Measurements from ENCODE around the gene PLPP3.

The PLPP3 gene

DNA sequence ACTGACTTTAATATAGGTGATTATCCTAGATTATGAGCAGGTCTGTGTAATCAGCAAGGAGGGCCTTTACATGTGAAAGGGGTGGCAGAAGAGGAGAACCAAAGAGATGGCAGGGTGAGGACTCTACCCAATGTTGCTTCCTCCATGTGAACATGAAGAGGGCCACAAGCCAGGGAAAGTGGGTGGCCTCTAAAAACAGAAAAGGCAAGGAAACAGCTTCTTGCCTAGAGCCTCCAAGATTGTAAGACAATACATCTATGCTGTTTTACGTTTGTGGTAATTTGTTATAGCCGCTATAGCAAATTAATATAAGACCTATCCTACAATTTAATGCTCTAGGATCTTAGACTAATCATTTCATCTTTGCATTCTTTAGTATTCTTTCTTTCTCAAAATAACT is 85.5 kb downstream of the PLPP3 start:
- DNase-seq: no peak

DNA sequence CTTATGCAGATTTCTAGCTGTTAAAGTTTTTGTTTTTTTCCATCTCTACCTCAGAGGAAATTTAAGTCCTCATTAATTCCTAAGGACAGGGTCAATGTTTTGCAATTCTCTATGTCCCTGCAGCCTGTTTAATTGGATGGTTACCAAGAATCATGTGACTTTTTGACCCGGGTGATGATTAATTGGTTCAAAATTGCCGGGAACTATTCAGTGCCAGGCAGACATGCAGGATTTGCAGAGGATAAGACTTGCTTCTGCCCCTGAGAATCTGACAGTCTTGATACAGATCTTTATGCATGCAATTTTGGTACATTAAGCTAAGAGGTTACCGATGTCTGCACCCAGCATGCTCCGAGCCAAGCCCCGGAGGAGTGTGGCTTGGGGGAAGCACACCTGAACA is 87.9 kb downstream of the PLPP3 start:
- no peak for DNase-seq

DNA sequence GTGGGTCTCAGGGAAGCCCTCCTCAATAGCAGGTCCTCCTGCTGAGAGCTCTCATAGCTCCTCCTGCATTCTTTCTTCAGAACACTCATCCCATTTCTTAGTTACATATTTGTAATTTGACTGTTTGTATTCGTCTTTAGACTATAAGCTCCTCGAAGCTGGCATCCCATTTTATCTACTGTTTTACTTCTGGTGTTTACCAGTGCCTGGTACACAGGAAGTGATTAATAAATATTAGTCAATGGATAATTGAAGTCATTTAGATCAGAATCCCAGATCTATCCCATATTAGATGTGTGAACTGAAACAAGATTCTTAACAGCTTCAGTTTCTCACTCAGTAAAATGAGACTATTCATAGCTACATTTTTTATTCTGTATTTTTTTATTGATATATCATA is 88.7 kb downstream of the PLPP3 start:
- no peak for DNase-seq

DNA sequence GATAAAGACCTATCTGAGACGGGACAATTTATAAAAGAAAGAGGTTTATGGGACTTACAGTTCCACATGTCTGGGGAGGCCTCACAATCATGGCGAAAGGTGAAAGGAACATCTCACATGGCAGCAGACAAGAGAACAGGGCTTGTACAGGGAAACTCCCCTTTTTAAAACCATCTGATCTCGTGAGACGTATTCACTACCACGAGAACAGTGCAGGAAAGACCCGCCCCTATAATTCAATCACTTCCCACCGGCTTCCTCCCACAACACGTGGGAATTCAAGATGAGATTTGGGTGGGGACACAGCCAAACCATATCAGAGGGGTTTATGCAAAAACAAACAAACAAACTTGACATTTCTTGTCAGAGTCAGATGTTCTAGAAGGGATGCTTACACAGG is 89.7 kb downstream of the PLPP3 start:
- DNase-seq: no peak

DNA sequence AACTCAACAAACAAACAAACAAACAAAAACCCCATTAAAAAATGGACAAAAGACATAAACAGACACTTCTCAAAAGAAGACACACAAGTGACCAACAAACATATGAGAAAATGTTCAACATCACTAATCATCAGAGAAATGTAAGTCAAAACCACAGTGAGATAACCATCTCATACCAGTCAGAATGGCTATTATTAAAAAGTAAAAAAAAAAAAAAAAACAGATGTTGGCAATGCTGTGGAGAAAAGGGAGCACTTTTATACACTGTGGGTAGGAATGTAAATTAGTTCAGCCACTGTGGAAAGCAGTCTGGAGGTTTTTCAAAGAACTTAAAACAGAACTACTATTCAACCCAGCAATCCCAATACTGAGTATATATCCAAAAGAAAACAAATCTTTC is 94.7 kb downstream of the PLPP3 start:
- no peak for DNase-seq

DNA sequence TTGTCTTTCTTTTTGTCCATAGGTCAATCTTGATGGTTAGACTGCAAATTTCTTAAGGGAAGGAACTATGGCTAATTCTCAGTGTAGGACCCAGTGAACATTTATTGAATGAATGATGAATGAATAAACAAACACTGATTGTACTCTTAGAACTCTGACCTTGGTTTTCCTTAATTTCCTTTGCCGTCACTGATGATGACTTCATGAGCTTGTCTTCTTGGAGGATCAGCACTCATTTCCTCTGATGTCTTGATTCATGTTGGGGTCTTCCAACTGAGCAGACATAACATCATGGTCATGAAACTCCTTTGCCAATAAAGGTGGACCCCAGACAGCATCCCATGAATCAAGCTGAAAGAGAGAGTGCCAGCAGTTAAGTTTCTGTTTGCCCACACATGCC is 96.3 kb downstream of the PLPP3 start:
- DNase-seq: no peak

DNA sequence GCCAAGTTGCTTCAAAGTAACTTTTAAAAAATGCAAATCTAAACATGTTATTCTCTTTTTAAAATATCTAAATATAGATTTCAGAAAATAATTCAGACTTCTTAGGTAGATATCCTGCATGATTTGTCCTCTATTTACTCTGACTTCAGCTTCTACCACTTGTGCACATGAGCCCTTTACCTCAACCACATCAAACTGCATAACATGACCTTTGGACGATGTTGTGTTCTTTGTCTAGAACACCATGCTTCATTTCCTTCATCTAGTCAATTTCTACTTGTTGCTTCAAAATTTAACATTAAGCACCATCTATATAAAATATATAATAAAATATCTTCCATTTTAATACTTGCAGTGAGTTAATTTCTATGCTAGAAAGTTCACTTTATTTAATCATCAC is 96.9 kb downstream of the PLPP3 start:
- DNase-seq: no peak

DNA sequence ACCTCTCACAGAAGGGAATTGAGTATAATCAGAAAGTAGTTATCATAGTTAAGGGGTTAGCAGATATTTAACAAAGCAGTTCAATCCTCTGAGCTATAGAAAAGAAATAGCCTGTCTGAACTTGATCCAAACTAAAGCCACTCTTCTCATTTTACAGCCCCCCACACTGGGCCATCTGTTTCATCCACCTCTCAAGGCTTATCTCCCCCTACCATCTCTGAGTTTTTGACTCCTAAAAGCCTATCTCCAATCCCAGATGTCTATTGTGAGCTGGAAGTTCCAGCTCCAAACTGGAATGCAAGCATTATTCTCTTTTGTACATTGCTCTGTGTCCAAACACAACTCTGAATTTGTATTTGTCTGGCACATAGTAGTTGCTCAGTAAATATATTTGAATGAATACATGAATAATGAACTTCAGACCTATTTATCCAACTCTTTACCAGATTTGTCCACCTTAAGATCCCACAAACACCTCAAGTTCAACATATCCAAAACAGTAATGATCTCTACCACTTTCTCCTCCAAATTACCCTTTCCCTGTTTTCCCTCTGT is 98.1 kb downstream of the PLPP3 start:
- no peak for DNase-seq

DNA sequence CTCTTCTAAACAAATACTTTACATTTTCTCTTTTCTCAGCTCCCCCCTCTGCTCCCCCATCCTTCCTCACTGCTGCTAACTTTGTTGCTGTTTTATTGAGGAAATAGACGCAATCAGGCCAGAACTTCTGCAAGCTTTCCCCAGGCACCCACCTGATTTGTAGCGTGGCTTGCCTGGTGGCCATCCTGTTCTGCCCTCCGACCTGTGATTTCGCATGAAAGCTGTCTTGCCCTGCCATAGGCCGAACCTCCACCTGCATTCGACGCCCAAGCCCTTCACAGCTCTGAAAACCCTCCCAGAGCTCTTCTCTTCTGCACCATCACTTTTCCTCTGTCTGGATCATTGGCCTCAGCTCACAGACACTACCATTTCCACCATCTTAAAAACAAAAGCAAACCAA is 100.6 kb downstream of the PLPP3 start:
- DNase-seq: no peak

DNA sequence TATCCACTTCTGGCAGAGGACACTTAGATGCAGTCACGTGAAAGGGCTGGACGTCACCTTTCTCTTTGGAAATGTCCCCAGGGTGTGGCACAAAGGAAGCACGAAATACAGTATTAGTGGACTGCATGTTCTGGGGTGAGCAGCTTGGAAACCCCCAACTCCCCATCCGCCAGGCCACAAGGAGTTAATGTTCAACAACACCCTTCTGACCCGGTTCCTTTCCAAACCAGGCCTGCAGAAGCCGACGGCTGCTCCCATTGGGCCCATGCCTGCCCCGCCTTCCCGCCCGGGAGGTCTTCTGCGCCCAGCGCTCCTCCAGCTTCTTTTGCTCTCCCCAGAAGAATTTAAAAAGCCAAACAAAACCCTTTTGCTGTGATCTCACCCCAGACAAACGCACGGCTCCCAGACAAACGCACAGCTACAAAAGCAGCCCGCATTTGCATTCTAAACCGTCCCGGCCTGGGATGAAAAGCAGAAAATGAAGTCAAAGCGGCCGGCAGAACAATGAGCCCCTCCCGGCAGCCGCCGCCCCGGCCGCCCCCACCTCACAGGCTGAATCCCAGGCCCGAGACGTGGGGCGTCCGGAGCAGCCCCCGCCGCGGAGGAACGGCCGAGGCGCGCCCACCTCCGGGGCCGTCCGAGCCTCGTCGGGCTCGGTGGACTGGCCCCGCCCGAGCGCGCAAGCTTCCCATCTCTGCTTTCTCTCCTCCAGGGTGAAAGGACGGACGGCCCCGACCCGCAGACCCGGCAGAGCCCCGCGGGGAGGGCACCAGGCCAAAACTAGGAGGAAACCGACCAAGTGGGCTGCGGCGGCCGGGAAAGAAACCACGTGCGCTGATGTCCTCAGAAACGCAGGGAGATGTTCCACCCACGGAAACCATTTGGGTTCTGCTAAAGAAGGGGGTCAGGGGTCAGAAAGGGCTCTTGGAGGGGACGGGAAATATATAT is 101.9 kb downstream of the PLPP3 start:
- no peak for DNase-seq

DNA sequence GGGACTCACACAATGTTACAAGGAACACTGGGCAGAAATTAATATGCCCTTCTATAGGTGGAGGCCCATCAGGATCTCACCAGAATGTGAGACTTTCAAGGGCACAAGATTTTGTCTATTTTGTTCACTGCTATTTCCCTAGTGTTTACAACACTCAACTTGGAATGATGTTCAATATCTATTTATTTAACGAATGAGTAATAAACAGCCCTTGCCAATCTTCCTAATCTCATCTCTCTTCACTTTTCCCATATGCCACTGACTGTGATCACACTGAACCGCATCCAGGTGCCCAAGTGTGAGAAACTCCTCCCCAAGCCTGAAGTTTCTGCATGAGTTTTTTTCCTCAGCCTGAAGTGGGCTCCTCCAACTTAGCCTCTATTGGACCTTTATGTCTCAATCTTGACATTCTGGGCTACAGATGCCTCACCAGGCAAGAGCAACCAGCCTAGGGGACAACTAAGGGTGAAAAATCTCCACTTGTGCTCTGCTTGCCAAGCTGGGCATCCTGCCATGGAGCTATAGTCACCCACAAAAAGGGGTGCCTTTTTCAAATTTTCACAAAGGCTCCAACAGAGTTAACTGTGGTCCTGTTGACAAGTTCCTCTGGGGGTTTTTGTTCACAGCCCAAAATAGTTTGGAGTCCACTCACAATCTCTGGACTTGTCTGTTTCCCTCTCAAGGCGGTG is 105.6 kb downstream of the PLPP3 start:
- DNase-seq: no peak

DNA sequence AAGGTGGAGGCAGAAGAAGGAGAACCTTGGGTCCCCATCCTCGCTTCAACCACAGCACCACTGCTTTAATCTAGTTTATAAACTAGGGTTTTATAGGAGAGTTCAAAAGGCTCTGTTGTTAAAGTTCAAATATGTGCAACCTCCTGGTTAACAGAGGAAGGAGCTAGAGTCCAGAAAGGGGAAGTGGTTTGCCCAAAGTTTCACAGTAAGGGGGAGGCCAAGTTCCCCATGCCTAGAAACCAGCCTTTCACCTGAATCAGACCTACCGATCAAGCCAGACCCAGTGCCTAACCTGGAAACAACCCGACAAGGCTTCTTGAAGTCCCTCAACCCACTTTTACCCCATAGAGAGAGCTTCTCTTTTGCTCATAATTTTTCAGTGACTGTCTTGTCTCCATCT is 106.5 kb downstream of the PLPP3 start:
- DNase-seq: no peak

DNA sequence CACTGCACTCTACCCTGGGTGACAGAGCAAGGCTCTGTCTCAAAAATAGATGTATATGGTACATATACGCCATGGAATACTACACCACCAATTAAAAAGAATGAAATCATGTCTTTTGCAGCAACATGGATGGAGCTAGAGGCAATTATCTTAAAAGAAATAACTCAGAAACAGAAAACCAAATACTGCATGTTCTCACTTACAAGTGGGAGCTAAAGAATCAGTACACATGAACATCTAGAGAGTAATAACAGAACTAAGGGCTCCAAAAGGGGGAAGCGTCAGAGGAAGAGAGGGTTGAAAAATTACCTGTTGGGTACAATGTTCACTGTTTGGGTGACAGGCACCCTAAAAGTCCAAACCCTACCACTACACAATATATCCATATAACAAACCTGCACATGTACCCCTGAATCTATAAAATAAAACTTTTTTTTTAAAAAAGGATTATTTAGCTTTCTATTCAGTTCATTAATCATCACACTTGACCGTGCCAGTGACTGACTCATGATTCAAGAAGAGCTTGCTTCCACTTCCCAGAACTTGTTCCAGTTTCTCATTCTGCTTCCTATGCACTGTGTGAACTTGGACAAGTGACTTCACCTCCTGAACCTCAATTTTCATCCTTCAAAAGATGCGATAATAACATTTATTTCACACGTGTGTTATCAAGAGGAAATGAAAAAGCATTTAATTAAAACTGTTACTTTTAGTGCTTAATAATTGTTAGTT is 109.6 kb downstream of the PLPP3 start:
- DNase-seq: no peak

DNA sequence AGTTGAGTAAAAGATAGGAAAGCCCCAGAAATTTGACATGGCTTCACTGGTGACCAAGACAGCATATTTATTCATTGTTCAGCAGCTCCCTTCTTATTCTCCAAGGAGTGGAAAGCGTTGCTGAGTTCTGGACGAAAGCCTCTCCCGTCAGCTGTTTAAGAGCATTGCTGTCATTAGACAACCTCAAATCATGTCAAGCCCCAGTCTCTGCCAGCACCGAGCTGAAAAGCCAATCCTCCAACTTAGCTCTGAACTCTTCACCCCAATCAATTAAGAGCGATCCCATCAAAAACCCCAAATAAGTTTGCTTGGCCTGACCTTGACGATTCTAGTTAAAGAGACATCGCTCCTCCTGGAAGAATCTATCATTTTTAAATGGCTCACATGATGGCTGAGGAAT is 110.8 kb downstream of the PLPP3 start:
- no peak for DNase-seq

DNA sequence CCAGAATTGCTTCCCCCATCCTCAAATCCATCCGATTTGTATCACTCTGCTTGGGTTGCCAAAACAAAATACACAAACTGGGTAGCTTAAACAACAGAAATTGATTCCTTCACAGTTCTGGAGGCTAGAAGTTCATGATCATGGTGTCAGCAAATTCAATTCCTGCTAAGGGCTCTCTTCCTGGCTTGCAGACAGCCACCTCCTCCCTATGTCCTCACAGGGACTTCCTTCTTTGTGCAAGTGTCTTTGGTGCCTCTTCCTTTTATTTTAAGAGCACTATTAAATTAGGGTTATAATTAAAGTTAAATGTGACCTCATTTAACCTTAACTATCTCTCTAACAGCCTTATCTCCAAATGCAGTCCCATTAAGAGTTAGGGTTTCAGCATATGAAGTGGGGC is 112.8 kb downstream of the PLPP3 start:
- DNase-seq: no peak

DNA sequence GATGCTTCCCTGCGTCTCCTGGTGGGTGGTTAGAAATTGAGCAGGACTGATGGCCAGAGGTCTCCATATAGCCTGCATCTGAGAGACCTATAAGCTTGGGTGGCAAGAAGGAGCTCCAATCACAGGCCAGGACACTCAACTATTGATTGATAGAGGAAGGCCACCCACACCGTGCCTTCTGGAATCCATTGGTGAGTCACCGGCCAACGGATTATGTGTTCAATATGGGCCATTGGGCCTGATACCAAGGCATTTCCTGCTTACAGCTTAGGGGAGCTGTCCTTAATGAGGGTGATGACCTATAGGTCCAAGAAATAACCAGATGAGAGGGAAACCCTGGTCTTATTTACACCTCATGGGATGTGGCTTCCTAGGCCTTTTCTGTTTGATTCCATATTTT is 115.1 kb downstream of the PLPP3 start:
- no peak for DNase-seq

DNA sequence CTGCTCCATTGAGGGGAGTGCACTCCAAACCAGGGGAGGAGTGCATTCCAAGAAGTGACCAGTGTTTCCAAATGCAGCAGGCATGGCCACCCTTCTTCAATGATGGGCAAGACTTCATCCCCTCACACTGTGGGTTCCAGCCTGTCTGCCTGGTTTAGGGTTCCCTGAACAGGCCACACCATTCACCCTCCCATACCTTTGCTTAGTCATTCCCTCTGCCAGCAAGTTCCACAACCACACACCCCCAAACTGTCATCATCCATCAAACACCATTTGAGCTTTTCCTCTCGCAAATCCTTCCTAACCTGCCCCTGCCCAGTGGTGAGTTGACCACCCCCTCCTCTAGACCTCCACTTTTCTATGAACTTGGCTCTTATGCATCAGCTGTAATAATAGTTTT is 116.0 kb downstream of the PLPP3 start:
- DNase-seq: no peak

DNA sequence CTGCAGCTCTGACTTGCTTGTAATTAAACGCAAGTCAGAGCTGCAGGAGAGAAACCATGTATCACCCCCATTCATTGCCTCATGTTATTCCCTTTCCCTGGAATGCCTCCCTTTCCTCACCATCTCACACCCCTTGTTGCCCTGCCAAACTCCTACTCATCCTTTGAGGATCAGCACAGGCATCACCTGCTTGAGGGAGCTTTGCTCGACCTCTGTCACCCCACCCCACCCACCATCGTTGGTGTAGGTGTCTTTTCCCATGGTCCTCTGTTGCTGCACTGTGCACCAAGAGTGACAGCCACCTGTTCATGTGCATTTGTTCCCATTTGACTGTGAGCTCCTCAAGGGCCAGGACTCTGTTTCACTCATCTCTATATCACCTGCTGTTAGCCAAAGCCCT is 117.2 kb downstream of the PLPP3 start:
- no peak for DNase-seq

DNA sequence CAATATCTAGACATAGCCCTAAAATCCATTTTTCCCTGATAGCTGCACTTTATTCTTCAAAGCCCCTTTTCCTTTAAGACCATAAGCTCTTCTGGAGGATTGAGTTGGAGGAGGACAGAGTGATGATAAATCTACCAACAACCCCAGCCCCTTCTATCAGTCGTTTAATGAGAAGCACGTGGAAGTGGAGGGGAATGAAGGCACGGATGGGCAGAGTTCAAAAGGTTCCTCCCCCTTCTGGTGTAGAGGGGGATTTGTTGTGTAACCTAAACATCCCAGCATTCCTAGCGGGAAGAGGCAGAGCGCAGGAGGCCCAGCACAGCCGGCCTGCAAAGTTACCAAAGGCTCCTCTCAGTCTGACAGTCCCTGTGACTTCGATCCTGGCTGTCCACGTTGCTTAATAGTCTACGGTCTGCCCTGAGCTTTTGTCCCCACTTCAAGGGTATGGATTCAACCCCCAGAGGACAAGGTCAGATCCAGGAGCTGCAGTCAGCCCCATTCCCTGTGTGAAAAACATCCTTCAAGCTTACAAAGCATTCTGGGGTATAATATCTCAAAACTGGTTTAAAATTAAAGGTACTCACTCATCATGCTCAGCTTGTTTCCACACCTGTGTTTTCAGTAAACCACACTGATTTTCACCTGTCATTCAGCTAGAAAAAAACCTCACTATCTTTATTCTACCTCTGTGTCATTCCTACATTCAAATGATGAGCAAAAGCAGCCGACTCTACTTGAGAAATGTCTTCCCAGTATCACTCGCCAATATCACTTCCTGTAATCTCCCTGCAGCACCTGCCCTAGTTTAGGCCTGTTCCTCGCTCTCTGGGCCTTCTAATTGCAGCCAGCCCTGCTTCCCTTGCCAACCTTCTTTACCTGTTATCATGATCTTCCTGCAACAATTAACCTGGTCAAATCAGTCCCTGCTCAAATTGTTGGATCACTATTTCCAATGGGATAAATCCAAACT is 117.9 kb downstream of the PLPP3 start:
- DNase-seq: no peak

DNA sequence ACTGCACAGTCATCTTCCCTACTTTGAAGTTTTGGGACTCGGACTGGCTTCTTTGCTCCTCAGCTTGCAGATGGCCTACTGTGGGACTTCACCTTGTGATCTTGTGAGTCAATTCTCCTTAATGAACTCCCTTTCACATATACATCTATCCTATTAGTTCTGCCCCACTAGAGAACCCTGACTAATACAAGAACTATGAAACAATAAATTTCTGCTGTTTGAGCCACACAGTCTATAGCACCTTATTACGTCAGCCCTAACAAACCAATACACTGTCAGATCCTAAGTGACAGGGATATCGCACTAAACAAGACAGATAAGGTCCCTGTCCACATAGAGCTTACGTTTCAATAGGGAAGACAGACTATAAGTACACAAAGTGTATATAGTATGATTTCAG is 120.1 kb downstream of the PLPP3 start:
- no peak for DNase-seq

DNA sequence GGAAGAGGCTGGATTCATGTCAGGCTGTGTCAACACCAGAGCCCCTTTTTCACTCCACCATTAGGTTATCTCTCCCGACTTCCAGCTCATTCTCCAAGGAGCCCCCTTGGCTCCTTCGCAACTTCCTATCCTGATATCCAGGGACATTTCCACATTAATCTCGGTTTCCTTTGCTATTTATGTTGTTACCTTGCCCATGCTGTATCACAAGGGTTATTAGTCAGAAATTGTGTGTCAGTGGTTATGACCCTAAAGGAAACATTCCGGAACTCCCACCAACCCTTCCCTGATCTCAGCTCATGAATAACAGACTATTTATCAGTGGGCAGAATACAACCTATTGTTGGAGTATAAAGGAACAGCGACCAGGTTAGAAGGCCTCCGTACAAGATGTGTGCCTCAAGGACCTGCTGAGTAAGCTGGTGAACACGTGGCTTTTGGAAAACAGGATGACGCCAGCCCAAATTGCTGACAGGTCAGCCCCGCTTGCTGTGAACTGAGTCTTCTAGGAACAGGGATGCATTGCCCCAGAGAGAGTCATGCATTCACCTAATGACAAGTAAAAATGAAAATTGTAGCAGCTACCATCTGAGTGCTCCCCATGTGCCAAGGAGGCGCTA is 121.5 kb downstream of the PLPP3 start:
- DNase-seq: no peak
